ENCODE measurements around the gene ENTPD1. TPM values are rescaled to one million over a fixed set of nuclear protein-coding genes. Genes with fewer than 3 reads are reported as not detected.
"Not testable (repeated sequence)": the region's sequence is repeated elsewhere in the genome, so short reads cannot be mapped to it uniquely, and the experiment has no call there.

The ENTPD1 gene
- 0.11 and 0.32 TPM in 2 replicates for total RNA-seq (2014; rRNA removed; shearing (Covaris generic); ENCODE audit: low replicate concordance)

GRCh38 chr10:95756041-95756761 is at the start of gene ENTPD1:
TSS of gene ENTPD1 (plus strand) at chr10:95756163. CDS start at chr10:95756240, 77 bp downstream.
- Histone ChIP-seq H3K4me3 (ENCODE audit: low read length) (no peak within 1 kb of the TSS), H3K27ac (ENCODE audit: low read length) (no peak within 1 kb of the TSS), H2AFZ (ENCODE audit: low read length) (no peak within 1 kb of the TSS), H3K9me3 (ENCODE audit: low read length) (no peaks in the 10 kb centered on the region), H3K4me2 (ENCODE audit: low read depth, low read length, poor library complexity, severe bottlenecking) (peak within 1 kb of the TSS; percentile 31), H3K9me2 (replicated peaks; ENCODE audit: insufficient read depth, low read length) (no peaks in the 10 kb centered on the region), H3K36me3 (ENCODE audit: insufficient read depth, low read length) (no peaks in the 10 kb centered on the region), H4K20me1 (ENCODE audit: insufficient read depth, low read depth, low read length) (no peaks in the 10 kb centered on the region), H3K4me1 (ENCODE audit: low read length) (peaks cover 31% of the 10 kb centered on the region), H3K9ac (ENCODE audit: low read length) (no peak within 1 kb of the TSS), H3K27me3 (ENCODE audit: low read length) (no peaks in the 10 kb centered on the region), H3K79me2 (ENCODE audit: low read length) (no peaks in the 10 kb centered on the region)
- DNase-seq = no peak

- Histone ChIP-seq H3K9me2 (replicated peaks; ENCODE audit: insufficient read depth, low read length) (no peaks in the 10 kb centered on the region), H3K27me3 (ENCODE audit: low read length) (no peaks in the 10 kb centered on the region), H3K4me2 (ENCODE audit: low read depth, low read length, poor library complexity, severe bottlenecking) (no peak overlapping the region), H3K27ac (ENCODE audit: low read length) (no peak overlapping the region), H3K79me2 (ENCODE audit: low read length) (no peaks in the 10 kb centered on the region), H3K4me3 (ENCODE audit: low read length) (no peak overlapping the region), H2AFZ (ENCODE audit: low read length) (no peak overlapping the region), H4K20me1 (ENCODE audit: insufficient read depth, low read depth, low read length) (no peaks in the 10 kb centered on the region), H3K4me1 (ENCODE audit: low read length) (no peaks in the 10 kb centered on the region), H3K36me3 (ENCODE audit: insufficient read depth, low read length) (no peaks in the 10 kb centered on the region), H3K9me3 (ENCODE audit: low read length) (no peaks in the 10 kb centered on the region), H3K9ac (ENCODE audit: low read length) (no peak overlapping the region)
- no peak for DNase-seq
Observed at GRCh38 chr10:95706573-95706972, 49.4 kb upstream of the ENTPD1 start.

GRCh38 chr10:95706990-95707389 is 49.0 kb upstream of the ENTPD1 start:
- Histone ChIP-seq H4K20me1 (ENCODE audit: insufficient read depth, low read depth, low read length) (no peaks in the 10 kb centered on the region), H3K27me3 (ENCODE audit: low read length) (no peaks in the 10 kb centered on the region), H3K4me3 (ENCODE audit: low read length) (no peak overlapping the region), H2AFZ (ENCODE audit: low read length) (no peak overlapping the region), H3K4me1 (ENCODE audit: low read length) (no peaks in the 10 kb centered on the region), H3K36me3 (ENCODE audit: insufficient read depth, low read length) (no peaks in the 10 kb centered on the region), H3K9me2 (replicated peaks; ENCODE audit: insufficient read depth, low read length) (no peaks in the 10 kb centered on the region), H3K4me2 (ENCODE audit: low read depth, low read length, poor library complexity, severe bottlenecking) (no peak overlapping the region), H3K9me3 (ENCODE audit: low read length) (no peaks in the 10 kb centered on the region), H3K9ac (ENCODE audit: low read length) (no peak overlapping the region), H3K27ac (ENCODE audit: low read length) (no peak overlapping the region), H3K79me2 (ENCODE audit: low read length) (no peaks in the 10 kb centered on the region)
- DNase-seq = no peak

- Histone ChIP-seq H3K4me2 (ENCODE audit: low read depth, low read length, poor library complexity, severe bottlenecking) (no peak overlapping the region), H3K79me2 (ENCODE audit: low read length) (no peaks in the 10 kb centered on the region), H4K20me1 (ENCODE audit: insufficient read depth, low read depth, low read length) (no peaks in the 10 kb centered on the region), H3K4me1 (ENCODE audit: low read length) (no peaks in the 10 kb centered on the region), H3K36me3 (ENCODE audit: insufficient read depth, low read length) (no peaks in the 10 kb centered on the region), H3K4me3 (ENCODE audit: low read length) (no peak overlapping the region), H3K9me2 (replicated peaks; ENCODE audit: insufficient read depth, low read length) (no peaks in the 10 kb centered on the region), H3K27ac (ENCODE audit: low read length) (no peak overlapping the region), H3K9ac (ENCODE audit: low read length) (no peak overlapping the region), H3K9me3 (ENCODE audit: low read length) (no peaks in the 10 kb centered on the region), H3K27me3 (ENCODE audit: low read length) (no peaks in the 10 kb centered on the region), H2AFZ (ENCODE audit: low read length) (no peak overlapping the region)
- no peak for DNase-seq
Observed at GRCh38 chr10:95711492-95711891, 44.5 kb upstream of the ENTPD1 start.

- H2AFZ ChIP-seq (ENCODE audit: low read length) = no peak overlapping the region
- DNase-seq = no peak
- H3K4me2 ChIP-seq (ENCODE audit: low read depth, low read length, poor library complexity, severe bottlenecking) = no peak overlapping the region
- no peak overlapping the region for H3K4me3 ChIP-seq (ENCODE audit: low read length)
- no peaks in the 10 kb centered on the region for H3K9me2 ChIP-seq (replicated peaks; ENCODE audit: insufficient read depth, low read length)
- H3K9ac ChIP-seq (ENCODE audit: low read length) = no peak overlapping the region
- H3K36me3 ChIP-seq (ENCODE audit: insufficient read depth, low read length) = no peaks in the 10 kb centered on the region
- H3K9me3 ChIP-seq (ENCODE audit: low read length) = no peaks in the 10 kb centered on the region
- no peaks in the 10 kb centered on the region for H3K79me2 ChIP-seq (ENCODE audit: low read length)
- H3K27me3 ChIP-seq (ENCODE audit: low read length) = no peaks in the 10 kb centered on the region
- H3K27ac ChIP-seq (ENCODE audit: low read length) = no peak overlapping the region
- H4K20me1 ChIP-seq (ENCODE audit: insufficient read depth, low read depth, low read length) = no peaks in the 10 kb centered on the region
- H3K4me1 ChIP-seq (ENCODE audit: low read length) = no peaks in the 10 kb centered on the region
Observed at GRCh38 chr10:95716466-95716865, 39.5 kb upstream of the ENTPD1 start.

GRCh38 chr10:95716866-95717265 is 39.1 kb upstream of the ENTPD1 start:
- Histone ChIP-seq H3K27ac (ENCODE audit: low read length) (no peak overlapping the region), H3K9me3 (ENCODE audit: low read length) (no peaks in the 10 kb centered on the region), H3K36me3 (ENCODE audit: insufficient read depth, low read length) (no peaks in the 10 kb centered on the region), H3K4me3 (ENCODE audit: low read length) (no peak overlapping the region), H3K9ac (ENCODE audit: low read length) (no peak overlapping the region), H4K20me1 (ENCODE audit: insufficient read depth, low read depth, low read length) (no peaks in the 10 kb centered on the region), H3K79me2 (ENCODE audit: low read length) (no peaks in the 10 kb centered on the region), H3K4me2 (ENCODE audit: low read depth, low read length, poor library complexity, severe bottlenecking) (no peak overlapping the region), H3K4me1 (ENCODE audit: low read length) (no peaks in the 10 kb centered on the region), H3K9me2 (replicated peaks; ENCODE audit: insufficient read depth, low read length) (no peaks in the 10 kb centered on the region), H2AFZ (ENCODE audit: low read length) (no peak overlapping the region), H3K27me3 (ENCODE audit: low read length) (no peaks in the 10 kb centered on the region)
- no peak for DNase-seq

- H3K4me2 ChIP-seq (ENCODE audit: low read depth, low read length, poor library complexity, severe bottlenecking); H3K9me2 ChIP-seq (replicated peaks; ENCODE audit: insufficient read depth, low read length); H3K36me3 ChIP-seq (ENCODE audit: insufficient read depth, low read length); DNase-seq; H3K27ac ChIP-seq (ENCODE audit: low read length); H4K20me1 ChIP-seq (ENCODE audit: insufficient read depth, low read depth, low read length); H2AFZ ChIP-seq (ENCODE audit: low read length); H3K9ac ChIP-seq (ENCODE audit: low read length); H3K79me2 ChIP-seq (ENCODE audit: low read length); H3K4me1 ChIP-seq (ENCODE audit: low read length); H3K4me3 ChIP-seq (ENCODE audit: low read length); H3K9me3 ChIP-seq (ENCODE audit: low read length); H3K27me3 ChIP-seq (ENCODE audit: low read length): not testable (repeated sequence)
Observed at GRCh38 chr10:95720745-95721144, 35.2 kb upstream of the ENTPD1 start.

GRCh38 chr10:95722496-95722895 is 33.5 kb upstream of the ENTPD1 start:
- H3K4me1 ChIP-seq (ENCODE audit: low read length); H3K36me3 ChIP-seq (ENCODE audit: insufficient read depth, low read length); H3K4me3 ChIP-seq (ENCODE audit: low read length); H3K9me2 ChIP-seq (replicated peaks; ENCODE audit: insufficient read depth, low read length); H3K9ac ChIP-seq (ENCODE audit: low read length); DNase-seq; H3K4me2 ChIP-seq (ENCODE audit: low read depth, low read length, poor library complexity, severe bottlenecking); H3K27ac ChIP-seq (ENCODE audit: low read length); H2AFZ ChIP-seq (ENCODE audit: low read length); H3K27me3 ChIP-seq (ENCODE audit: low read length); H3K9me3 ChIP-seq (ENCODE audit: low read length); H4K20me1 ChIP-seq (ENCODE audit: insufficient read depth, low read depth, low read length); H3K79me2 ChIP-seq (ENCODE audit: low read length): not testable (repeated sequence)

Data from Karpas-422 (cell line).